K562 (cell line): ENCODE measurements around the gene GPR33. TPM values are rescaled to one million over a fixed set of nuclear protein-coding genes. Genes with fewer than 3 reads are reported as not detected.

Experiments
- ATAC-seq: fragments of 200-7000 bp; cut with Tn5 transposase; 3 replicates; pipeline ENCODE4 v1.9.1; 2020; ENCODE audit warnings: moderate library complexity
- BruUV-seq: library from RNA; stranded (reverse); fragments of 400-500 nt; replicated peaks from 2 replicates; lab custom pipeline; 2021; lab: Mats Ljungman, UMichigan
- CTCF ChIA-PET: fragments of 300-600 bp; formaldehyde crosslinking; extraction: SDS; loops from one replicate; lab custom pipeline; 2021; ENCODE audit warnings: low intra/inter-chr PET ratio; lab: Yijun Ruan, JAX
- POLR2A ChIA-PET: fragments of 300-600, 350-650 bp; sonication (Branson Sonifier 250); formaldehyde crosslinking; extraction: SDS; loops from one replicate; lab custom pipeline; 2021; ENCODE audit warnings: antibody characterized with exemption, inconsistent platforms; lab: Yijun Ruan, JAX
- DNase-seq, 4 experiments: peaks; one replicate each; pipeline versions ENCODE4 v3.0.0 to v3.0.0-alpha.2; 2011 to 2018; ENCODE audit warnings: low spot score in 3 of 4, mixed read lengths in 3 of 4; ENCODE audit errors: extremely low read depth in 1 of 4
- FAIRE-seq: peaks from 2 replicates; lab custom pipeline; 2011; peaks lifted over from hg19 to GRCh38; lab: Jason Lieb, UNC
- H2AFZ ChIP-seq: 2 replicates; pipeline ENCODE4 v1.6.0; 2011; ENCODE audit warnings: low read depth, low read length, control low read depth, inconsistent platforms
- H3K27ac ChIP-seq: fragments of 200-600 bp; 3 replicates; pipeline ENCODE4 v1.8.0; 2011; ENCODE audit warnings: low read depth, mild to moderate bottlenecking, control low read depth, inconsistent platforms, low read length, moderate library complexity, mixed read lengths; ENCODE audit errors: extremely low read depth
- H3K27me3 ChIP-seq, 2 experiments: fragments of 300-600 bp in 1 of 2; 2 replicates in 1 of 2; 3 replicates in 1 of 2; pipeline versions ENCODE4 v1.6.0 to v1.8.0; 2011; ENCODE audit warnings: inconsistent platforms in 2 of 2, low read length in 2 of 2, mild to moderate bottlenecking in 1 of 2, mixed read lengths in 1 of 2, moderate library complexity in 1 of 2; ENCODE audit not compliant: control insufficient read depth in 2 of 2, insufficient read depth in 2 of 2
- H3K36me3 ChIP-seq: fragments of 300-600 bp; 3 replicates; pipeline ENCODE4 v1.8.0; 2011; ENCODE audit warnings: mild to moderate bottlenecking, low read length, inconsistent platforms; ENCODE audit not compliant: control insufficient read depth, insufficient read depth
- H3K4me1 ChIP-seq, 2 experiments: fragments of 200-600 bp in 1 of 2; replicated peaks in 1 of 2; 2 replicates in 1 of 2; 3 replicates in 1 of 2; pipeline versions ENCODE4 v1.5.1 to v1.8.0; 2011; ENCODE audit warnings: inconsistent platforms in 2 of 2, low read length in 2 of 2, mild to moderate bottlenecking in 1 of 2, mixed read lengths in 1 of 2, moderate library complexity in 1 of 2; ENCODE audit not compliant: control insufficient read depth in 2 of 2, insufficient read depth in 2 of 2
- H3K4me2 ChIP-seq: 2 replicates; pipeline ENCODE4 v1.6.1; 2011; ENCODE audit warnings: low read length, control low read depth, inconsistent platforms, mixed read lengths; ENCODE audit not compliant: insufficient read depth
- H3K4me3 ChIP-seq: fragments of 200-600 bp; sonication (generic), shearing (Covaris generic); 2 replicates; pipeline ENCODE4 v1.5.1; 2016; ENCODE audit warnings: control low read depth, inconsistent platforms
- H3K79me2 ChIP-seq: fragments of 200-600 bp; 3 replicates; pipeline ENCODE4 v1.8.0; 2011; ENCODE audit warnings: low read length, inconsistent platforms; ENCODE audit not compliant: control insufficient read depth, insufficient read depth
- H3K9ac ChIP-seq, 2 experiments: 2 replicates each; pipeline versions ENCODE4 v1.6.0 to v1.6.1; 2011; ENCODE audit warnings: low read depth in 2 of 2, low read length in 2 of 2, control low read depth in 1 of 2, inconsistent platforms in 1 of 2, mild to moderate bottlenecking in 1 of 2, mixed read lengths in 1 of 2; ENCODE audit not compliant: insufficient read depth in 1 of 2
- H3K9me1 ChIP-seq: one replicate; pipeline ENCODE4 v1.6.0; 2011; ENCODE audit warnings: inconsistent platforms, mild to moderate bottlenecking, low read length, moderate library complexity; ENCODE audit not compliant: control insufficient read depth, insufficient read depth
- H3K9me3 ChIP-seq: replicated peaks from 2 replicates; pipeline ENCODE4 v1.5.1; 2011; ENCODE audit warnings: low read depth, low read length, inconsistent platforms; ENCODE audit not compliant: control insufficient read depth, insufficient read depth
- H4K20me1 ChIP-seq: replicated peaks from 2 replicates; pipeline ENCODE4 v1.6.1; 2011; ENCODE audit warnings: low read length, inconsistent platforms, mixed read lengths; ENCODE audit not compliant: control insufficient read depth, insufficient read depth
- CSDE1 ChIP-seq, 2 experiments: fragments of 450-650 bp; IDR thresholded peaks; 2 replicates each; pipeline ENCODE4 v1.6.1; 2016; ENCODE audit warnings: mild to moderate bottlenecking in 1 of 2
- CTCF ChIP-seq, 3 experiments: IDR thresholded peaks in 2 of 3; conservative IDR thresholded peaks in 1 of 3; 2 replicates each; pipeline ENCODE4 v1.5.1; 2011 to 2012; ENCODE audit warnings: low read length in 3 of 3, mild to moderate bottlenecking in 3 of 3, control low read depth in 2 of 3, improper control_type of control experiment in 1 of 3, inconsistent platforms in 1 of 3, low read depth in 1 of 3, mixed read lengths in 1 of 3, moderate library complexity in 1 of 3; ENCODE audit not compliant: insufficient read depth in 2 of 3
- FIP1L1 ChIP-seq: fragments of 200-400 bp; formaldehyde crosslinking; IDR thresholded peaks from 2 replicates; pipeline ENCODE4 v1.6.1; 2018; ENCODE audit warnings: mild to moderate bottlenecking, low read depth, low read length; ENCODE audit not compliant: poor library complexity, severe bottlenecking
- HNRNPH1 ChIP-seq: fragments of 200-400 bp; formaldehyde crosslinking; optimal IDR thresholded peaks from 2 replicates; pipeline ENCODE3; 2017; ENCODE audit warnings: low read depth, mild to moderate bottlenecking, low read length, moderate library complexity
- KLF13 ChIP-seq: fragments of 450-650 bp; IDR thresholded peaks from 2 replicates; pipeline ENCODE4 v1.6.1; 2016; ENCODE audit warnings: missing genetic modification characterization, low read depth, mild to moderate bottlenecking, missing compliant biosample characterization, moderate library complexity, borderline replicate concordance
- MEIS2 ChIP-seq: fragments of 450-650 bp; IDR thresholded peaks from 2 replicates; pipeline ENCODE4 v1.6.1; 2014; ENCODE audit warnings: mild to moderate bottlenecking; ENCODE audit not compliant: partially characterized antibody
- POLR3G ChIP-seq: IDR thresholded peaks from 2 replicates; pipeline ENCODE4 v1.6.1; 2011; ENCODE audit not compliant: insufficient read length, insufficient replicate concordance; ENCODE audit errors: extremely low read depth
- SRSF9 ChIP-seq: fragments of 200-400 bp; formaldehyde crosslinking; IDR thresholded peaks from 2 replicates; pipeline ENCODE4 v1.6.1; 2017; ENCODE audit warnings: low read depth, low read length, borderline replicate concordance
- XRCC5 ChIP-seq: fragments of 200-400 bp; formaldehyde crosslinking; IDR thresholded peaks from 2 replicates; pipeline ENCODE4 v1.6.1; 2017; ENCODE audit warnings: low read depth, mild to moderate bottlenecking, low read length
- ZNF175 ChIP-seq: fragments of 200-800 bp; sonication (Bioruptor generic); IDR thresholded peaks from 2 replicates; pipeline ENCODE4 v1.6.1; 2016; ENCODE audit warnings: low read depth, mild to moderate bottlenecking, missing genetic modification characterization, missing compliant biosample characterization
- in situ Hi-C: fragments of 300-500 bp; cut with MboI; formaldehyde crosslinking; loops from 4 replicates; pipeline ENCODE4 v1.15.0; 2018; ENCODE audit warnings: inconsistent platforms, mixed read lengths
- intact Hi-C: fragments of 100-400 bp; cut with micrococcal nuclease; formaldehyde crosslinking; loops from 2 replicates; pipeline ENCODE4 v1.14.2; 2022
- polyA plus RNA-seq, 8 experiments: library from polyadenylated mRNA; depleted of rRNA in 4 of 8; stranded (reverse) in 5 of 8; unstranded in 3 of 8; fragments of >200 nt; fragmentation: Nextera tagmentation in 2 of 8; fragmentation: Illumina TruSeq in 1 of 8; extraction: Ambion mirVana in 2 of 8; extraction: Trizol in 1 of 8; gene quantifications; 2 replicates each; pipeline versions ENCODE4 v1.2.1 to v1.2.3, GENCODE V29; 2011 to 2014; ENCODE audit warnings: inconsistent platforms in 1 of 8, missing spikeins in 1 of 8
- total RNA-seq, 7 experiments: library from RNA; depleted of rRNA in 6 of 7; stranded (reverse); fragments of >200 nt in 6 of 7; fragmentation: Illumina TruSeq in 2 of 7; extraction: Trizol in 2 of 7; gene quantifications; 2 replicates each; pipeline versions ENCODE4 v1.2.1 to v1.2.3, GENCODE V29; 2011 to 2021; ENCODE audit warnings: low replicate concordance in 1 of 7
- TF ChIP-seq, protein P1 (sequence below), 2 experiments: fragments of 450-650 bp; formaldehyde crosslinking in 1 of 2; IDR thresholded peaks; 2 replicates each; pipeline versions ENCODE4 v1.4.0 to v1.6.1; 2014 to 2020; ENCODE audit warnings: mild to moderate bottlenecking in 2 of 2, borderline replicate concordance in 1 of 2, low read depth in 1 of 2

The GPR33 gene
- total and polyA plus RNA-seq, 9 of the 15 experiments (the other 6 are each of a cell fraction or from before 2014, with no cell fraction given): not detected

DNA sequence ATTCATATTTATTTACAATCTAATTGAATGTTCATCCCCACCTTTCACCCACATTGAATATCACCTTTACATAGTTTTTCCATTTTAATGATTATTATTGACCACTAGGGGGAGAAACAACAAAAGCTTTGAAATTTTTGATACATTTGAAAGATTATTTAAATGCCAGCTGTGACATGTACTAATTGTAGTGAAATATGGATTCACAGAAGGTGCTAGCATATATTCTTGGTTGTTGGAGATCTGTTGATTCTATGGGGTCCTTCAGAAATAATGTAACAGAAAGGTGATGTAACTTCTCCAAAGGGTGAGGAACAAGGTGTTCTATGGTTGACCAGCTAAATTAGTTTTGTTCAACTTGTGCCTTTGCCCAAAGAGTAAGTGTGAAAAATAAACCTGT, 22.4 kb upstream of the GPR33 start:
- Histone ChIP-seq H3K27me3 (no peaks in the 10 kb centered on the region; a peak in 1 of 5 replicates), H3K36me3 (no peaks in the 10 kb centered on the region), H4K20me1 (no peaks in the 10 kb centered on the region), H3K9me1 (no peaks in the 10 kb centered on the region), H3K4me1 (no peaks in the 10 kb centered on the region), H2AFZ (no peak overlapping the region), H3K79me2 (no peaks in the 10 kb centered on the region), H3K9ac (no peak overlapping the region), H3K4me2 (no peak overlapping the region), H3K9me3 (no peaks in the 10 kb centered on the region), H3K27ac (no peak overlapping the region), H3K4me3 (no peak overlapping the region)
- ChIA-PET CTCF (interaction anchor here (0.7 kb wide), 1 partner anchor 959 kb away, joined by 4 read pairs; no protein-coding TSS in a partner anchor), POLR2A (interaction anchor here (0.7 kb wide), 1 partner anchor 91 kb away, joined by 3 read pairs; no protein-coding TSS in a partner anchor)
- in situ Hi-C loops (loop anchor here (10.0 to 25.0 kb wide), 2 partner anchors 752 to 955 kb away; no protein-coding TSS in a partner anchor), intact Hi-C loops (loop anchor here (5.0 to 10.0 kb wide), 2 partner anchors 275 to 742 kb away; no protein-coding TSS in a partner anchor)
- DNase-seq: peak; percentile 9 to 21 (median 14)
- no TSS peak for BruUV-seq
- no peak for ATAC-seq
- FAIRE-seq: no peak
- no peak for TF ChIP-seq KLF13 (tag)
- peak in 2 of 3 experiments; percentile 9 to 49; a peak in 3 of 6 replicates for TF ChIP-seq CTCF (IDR thresholded peaks at IDR 0.05 in 2 of 3, conservative IDR thresholded peaks at IDR 0.05 in 1 of 3; ENCODE audit: insufficient read depth in 2 of 3, low read depth in 1 of 3, low read length in 3 of 3)
- TF ChIP-seq ZNF175 (CRISPR knock-in tag): no peak
- TF ChIP-seq SRSF9: no peak
- no peak for TF ChIP-seq FIP1L1
- TF ChIP-seq CSDE1 (IDR thresholded peaks at IDR 0.05): no peak
- no peak for TF ChIP-seq MEIS2
- TF ChIP-seq, protein P1, sequence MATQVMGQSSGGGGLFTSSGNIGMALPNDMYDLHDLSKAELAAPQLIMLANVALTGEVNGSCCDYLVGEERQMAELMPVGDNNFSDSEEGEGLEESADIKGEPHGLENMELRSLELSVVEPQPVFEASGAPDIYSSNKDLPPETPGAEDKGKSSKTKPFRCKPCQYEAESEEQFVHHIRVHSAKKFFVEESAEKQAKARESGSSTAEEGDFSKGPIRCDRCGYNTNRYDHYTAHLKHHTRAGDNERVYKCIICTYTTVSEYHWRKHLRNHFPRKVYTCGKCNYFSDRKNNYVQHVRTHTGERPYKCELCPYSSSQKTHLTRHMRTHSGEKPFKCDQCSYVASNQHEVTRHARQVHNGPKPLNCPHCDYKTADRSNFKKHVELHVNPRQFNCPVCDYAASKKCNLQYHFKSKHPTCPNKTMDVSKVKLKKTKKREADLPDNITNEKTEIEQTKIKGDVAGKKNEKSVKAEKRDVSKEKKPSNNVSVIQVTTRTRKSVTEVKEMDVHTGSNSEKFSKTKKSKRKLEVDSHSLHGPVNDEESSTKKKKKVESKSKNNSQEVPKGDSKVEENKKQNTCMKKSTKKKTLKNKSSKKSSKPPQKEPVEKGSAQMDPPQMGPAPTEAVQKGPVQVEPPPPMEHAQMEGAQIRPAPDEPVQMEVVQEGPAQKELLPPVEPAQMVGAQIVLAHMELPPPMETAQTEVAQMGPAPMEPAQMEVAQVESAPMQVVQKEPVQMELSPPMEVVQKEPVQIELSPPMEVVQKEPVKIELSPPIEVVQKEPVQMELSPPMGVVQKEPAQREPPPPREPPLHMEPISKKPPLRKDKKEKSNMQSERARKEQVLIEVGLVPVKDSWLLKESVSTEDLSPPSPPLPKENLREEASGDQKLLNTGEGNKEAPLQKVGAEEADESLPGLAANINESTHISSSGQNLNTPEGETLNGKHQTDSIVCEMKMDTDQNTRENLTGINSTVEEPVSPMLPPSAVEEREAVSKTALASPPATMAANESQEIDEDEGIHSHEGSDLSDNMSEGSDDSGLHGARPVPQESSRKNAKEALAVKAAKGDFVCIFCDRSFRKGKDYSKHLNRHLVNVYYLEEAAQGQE (IDR thresholded peaks at IDR 0.05; ENCODE audit: borderline replicate concordance): peak; percentile 33; the same call in 1 of the 2 replicates
- TF ChIP-seq, protein P1 (CRISPR knock-in tag; IDR thresholded peaks at IDR 0.05; ENCODE audit: low read depth): no peak
- TF ChIP-seq POLR3G: no peak
- no peak for TF ChIP-seq XRCC5
- TF ChIP-seq HNRNPH1: no peak
